Neural progenitor cell (in vitro differentiated cells): ENCODE measurements around the gene TLR3.

Experiments used
- EZH2 ChIP-seq: fragments of 200-600 bp; sonication (generic); IDR thresholded peaks from 2 replicates; pipeline ENCODE4 v1.6.1; 2017; ENCODE audit warnings: antibody characterized with exemption, mild to moderate bottlenecking, moderate library complexity
- EZH2phosphoT487 ChIP-seq: fragments of 200-600 bp; sonication (generic); IDR thresholded peaks from 2 replicates; pipeline ENCODE4 v1.6.1; 2017; ENCODE audit warnings: antibody characterized with exemption
- TF ChIP-seq, protein P1 (sequence below): fragments of 200-600 bp; sonication (generic); IDR thresholded peaks from 2 replicates; pipeline ENCODE4 v1.5.1; 2017; ENCODE audit warnings: antibody characterized with exemption, mild to moderate bottlenecking

GRCh38 chr4:186039697-186040096 is 29.3 kb upstream of the TLR3 start:
- TF ChIP-seq, protein P1, sequence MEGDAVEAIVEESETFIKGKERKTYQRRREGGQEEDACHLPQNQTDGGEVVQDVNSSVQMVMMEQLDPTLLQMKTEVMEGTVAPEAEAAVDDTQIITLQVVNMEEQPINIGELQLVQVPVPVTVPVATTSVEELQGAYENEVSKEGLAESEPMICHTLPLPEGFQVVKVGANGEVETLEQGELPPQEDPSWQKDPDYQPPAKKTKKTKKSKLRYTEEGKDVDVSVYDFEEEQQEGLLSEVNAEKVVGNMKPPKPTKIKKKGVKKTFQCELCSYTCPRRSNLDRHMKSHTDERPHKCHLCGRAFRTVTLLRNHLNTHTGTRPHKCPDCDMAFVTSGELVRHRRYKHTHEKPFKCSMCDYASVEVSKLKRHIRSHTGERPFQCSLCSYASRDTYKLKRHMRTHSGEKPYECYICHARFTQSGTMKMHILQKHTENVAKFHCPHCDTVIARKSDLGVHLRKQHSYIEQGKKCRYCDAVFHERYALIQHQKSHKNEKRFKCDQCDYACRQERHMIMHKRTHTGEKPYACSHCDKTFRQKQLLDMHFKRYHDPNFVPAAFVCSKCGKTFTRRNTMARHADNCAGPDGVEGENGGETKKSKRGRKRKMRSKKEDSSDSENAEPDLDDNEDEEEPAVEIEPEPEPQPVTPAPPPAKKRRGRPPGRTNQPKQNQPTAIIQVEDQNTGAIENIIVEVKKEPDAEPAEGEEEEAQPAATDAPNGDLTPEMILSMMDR = no peak
- TF ChIP-seq EZH2 = no peak
- TF ChIP-seq EZH2phosphoT487 = no peak
